ENCODE results near the gene IL1RAPL1.

DNA sequence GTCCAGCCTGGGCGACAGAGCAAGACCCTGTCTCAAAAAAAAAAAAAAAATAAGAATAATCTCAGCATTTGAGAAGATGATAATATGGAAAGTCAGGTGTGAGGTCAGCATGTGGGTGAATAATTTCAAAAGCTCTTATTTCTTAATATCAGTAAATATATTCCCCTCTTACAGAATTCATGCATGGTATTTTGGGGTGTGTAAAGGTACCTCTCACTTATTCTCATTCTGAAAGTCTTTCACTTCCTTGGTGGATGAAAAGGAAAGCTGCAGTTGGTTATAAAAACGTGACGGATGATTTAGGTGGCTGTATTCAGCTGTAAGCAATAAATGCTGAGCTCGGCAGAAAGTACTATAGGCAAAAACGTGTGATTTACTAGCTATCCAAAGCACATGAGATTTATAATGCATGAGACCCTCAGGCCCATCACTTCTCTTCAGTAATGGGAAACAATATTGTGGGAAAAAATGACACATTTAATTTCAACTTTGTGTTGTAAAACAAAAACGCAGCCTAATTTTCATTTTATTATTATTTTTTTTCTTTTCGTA lies 1275.0 kb downstream of the IL1RAPL1 start:
- TF ChIP-seq, protein P1, sequence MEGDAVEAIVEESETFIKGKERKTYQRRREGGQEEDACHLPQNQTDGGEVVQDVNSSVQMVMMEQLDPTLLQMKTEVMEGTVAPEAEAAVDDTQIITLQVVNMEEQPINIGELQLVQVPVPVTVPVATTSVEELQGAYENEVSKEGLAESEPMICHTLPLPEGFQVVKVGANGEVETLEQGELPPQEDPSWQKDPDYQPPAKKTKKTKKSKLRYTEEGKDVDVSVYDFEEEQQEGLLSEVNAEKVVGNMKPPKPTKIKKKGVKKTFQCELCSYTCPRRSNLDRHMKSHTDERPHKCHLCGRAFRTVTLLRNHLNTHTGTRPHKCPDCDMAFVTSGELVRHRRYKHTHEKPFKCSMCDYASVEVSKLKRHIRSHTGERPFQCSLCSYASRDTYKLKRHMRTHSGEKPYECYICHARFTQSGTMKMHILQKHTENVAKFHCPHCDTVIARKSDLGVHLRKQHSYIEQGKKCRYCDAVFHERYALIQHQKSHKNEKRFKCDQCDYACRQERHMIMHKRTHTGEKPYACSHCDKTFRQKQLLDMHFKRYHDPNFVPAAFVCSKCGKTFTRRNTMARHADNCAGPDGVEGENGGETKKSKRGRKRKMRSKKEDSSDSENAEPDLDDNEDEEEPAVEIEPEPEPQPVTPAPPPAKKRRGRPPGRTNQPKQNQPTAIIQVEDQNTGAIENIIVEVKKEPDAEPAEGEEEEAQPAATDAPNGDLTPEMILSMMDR (IDR thresholded peaks at IDR 0.05), result no peak
- no peak for TF ChIP-seq POLR2AphosphoS5 (IDR thresholded peaks at IDR 0.05)

All from esophagus muscularis mucosa (tissue), 3 donors.